Measurements from ENCODE around the gene GLIPR1. TPM values are rescaled to one million over a fixed set of nuclear protein-coding genes. Genes with fewer than 3 reads are reported as not detected.

Gene GLIPR1
- total RNA-seq, 4 donors from 2014 or later = 10.9 to 19.5 (median 15.8) TPM

GRCh38 chr12:75503459-75503858, 22.9 kb downstream of the GLIPR1 start:
- Histone ChIP-seq H3K27ac (replicated peaks in 1 of 4) (no peak overlapping the region), H3K36me3 (peaks cover 41 to 86% (median 70%) of the 10 kb centered on the region in 4 donors), H3K4me1 (peaks cover 0 to 10% (median 5%) of the 10 kb centered on the region in 4 donors), H3K4me3 (no peak overlapping the region), H3K27me3 (no peaks in the 10 kb centered on the region), H3K9me3 (no peaks in the 10 kb centered on the region)
- intact Hi-C loops (cut with DNase I) = loop anchor here (10.0 kb wide), 1 partner anchor 119 kb away; no protein-coding TSS in a partner anchor
- 75% methylated on average over 3 of the region's 3 CpGs for WGBS
- no peak for TF ChIP-seq CTCF (IDR thresholded peaks at IDR 0.05)
- no peak for TF ChIP-seq POLR2A (IDR thresholded peaks at IDR 0.05; ENCODE audit: low read depth)
- TF ChIP-seq EP300 (IDR thresholded peaks at IDR 0.05) = no peak
- no peak for TF ChIP-seq POLR2AphosphoS5 (IDR thresholded peaks at IDR 0.05)
- no peak for DNase-seq (ENCODE audit: extremely low spot score)

GRCh38 chr12:75503866-75504265, 23.3 kb downstream of the GLIPR1 start:
- TF ChIP-seq CTCF (IDR thresholded peaks at IDR 0.05) (no peak), EP300 (IDR thresholded peaks at IDR 0.05) (no peak), POLR2AphosphoS5 (IDR thresholded peaks at IDR 0.05) (no peak), POLR2A (IDR thresholded peaks at IDR 0.05; ENCODE audit: low read depth) (no peak)
- Histone ChIP-seq H3K27me3 (no peaks in the 10 kb centered on the region), H3K4me3 (no peak overlapping the region), H3K27ac (replicated peaks in 1 of 4) (no peak overlapping the region), H3K9me3 (no peaks in the 10 kb centered on the region), H3K36me3 (peaks cover 41 to 82% (median 68%) of the 10 kb centered on the region in 4 donors), H3K4me1 (peaks cover 0 to 10% (median 9%) of the 10 kb centered on the region in 4 donors)
- DNase-seq (ENCODE audit: extremely low spot score) = no peak
- intact Hi-C loops (cut with DNase I) = loop anchor here (10.0 kb wide), 1 partner anchor 119 kb away; no protein-coding TSS in a partner anchor
- whole genome bisulfite sequencing = 89% methylated on average over 3 of the region's 3 CpGs

GRCh38 chr12:75505706-75506312, 25.3 kb downstream of the GLIPR1 start:
- intact Hi-C loops (cut with DNase I) = loop anchor here (5.0 to 10.0 kb wide), 2 partner anchors 121 to 174 kb away; partner anchors contain the start of genes CAPS2 and GLIPR1L1
- no peak overlapping the region for H3K4me3 ChIP-seq
- H3K27me3 ChIP-seq = no peaks in the 10 kb centered on the region
- no peak for DNase-seq (ENCODE audit: extremely low spot score)
- WGBS = 55% methylated on average over 2 of the region's 2 CpGs
- peaks cover 29 to 63% (median 52%) of the 10 kb centered on the region in 4 donors for H3K36me3 ChIP-seq
- H3K27ac ChIP-seq (replicated peaks in 1 of 4) = no peak overlapping the region
- H3K9me3 ChIP-seq = no peaks in the 10 kb centered on the region
- TF ChIP-seq POLR2AphosphoS5 (IDR thresholded peaks at IDR 0.05) = no peak
- peak; percentile 38 to 57 (median 52) for TF ChIP-seq CTCF (IDR thresholded peaks at IDR 0.05)
- peaks cover 16 to 29% (median 26%) of the 10 kb centered on the region in 4 donors for H3K4me1 ChIP-seq

- 81% methylated on average over 2 of the region's 2 CpGs for WGBS
- H3K36me3 ChIP-seq = peaks cover 16 to 50% (median 40%) of the 10 kb centered on the region in 4 donors
- no peak for TF ChIP-seq CTCF (IDR thresholded peaks at IDR 0.05)
- no peak for TF ChIP-seq POLR2A (IDR thresholded peaks at IDR 0.05; ENCODE audit: low read depth)
- no peak for TF ChIP-seq EP300 (IDR thresholded peaks at IDR 0.05)
- no peak for TF ChIP-seq POLR2AphosphoS5 (IDR thresholded peaks at IDR 0.05)
- no peak overlapping the region for H3K27ac ChIP-seq (replicated peaks in 1 of 4)
- intact Hi-C loops (cut with DNase I) = loop anchor here (5.0 to 10.0 kb wide), 2 partner anchors 122 to 175 kb away; partner anchors contain the start of genes CAPS2 and GLIPR1L1
- DNase-seq (ENCODE audit: extremely low spot score) = no peak
- H3K4me3 ChIP-seq = no peak overlapping the region
- no peaks in the 10 kb centered on the region for H3K27me3 ChIP-seq
- no peaks in the 10 kb centered on the region for H3K9me3 ChIP-seq
- peaks cover 16 to 33% (median 29%) of the 10 kb centered on the region in 4 donors for H3K4me1 ChIP-seq
Observed at GRCh38 chr12:75507086-75507485, 26.5 kb downstream of the GLIPR1 start.
